Upper lobe of left lung (tissue), 6 donors: Measurements from ENCODE around the gene NEUROG3. TPM values are rescaled to one million over a fixed set of nuclear protein-coding genes. Genes with fewer than 3 reads are reported as not detected.

ENCODE experiments used
- ATAC-seq, 2 donors: fragments of 200-7000 bp; cut with Tn5 transposase; one replicate each; pipeline ENCODE4 v1.9.1; 2022; ENCODE audit warnings: mild to moderate bottlenecking in 2 of 2, moderate library complexity in 2 of 2; ENCODE audit not compliant: low FRiP score in 2 of 2
- DNase-seq, 2 donors: peaks; one replicate each; pipeline ENCODE4 v3.0.0-alpha.2; 2019 to 2020
- H3K27ac ChIP-seq, 4 donors: fragments of 200-600 bp; sonication (generic); one replicate each; pipeline ENCODE4 v1.5.1; 2016 to 2019
- H3K27me3 ChIP-seq, 4 donors: fragments of 200-600 bp; sonication (generic); one replicate each; pipeline ENCODE4 v1.5.1; 2017 to 2019
- H3K36me3 ChIP-seq, 4 donors: fragments of 200-600 bp; sonication (generic); one replicate each; pipeline ENCODE4 v1.5.1; 2016 to 2019
- H3K4me1 ChIP-seq, 4 donors: fragments of 200-600 bp; sonication (generic); one replicate each; pipeline ENCODE4 v1.5.1; 2018 to 2019
- H3K4me3 ChIP-seq, 4 donors: fragments of 200-600 bp; sonication (generic); one replicate each; pipeline ENCODE4 v1.5.1; 2017 to 2019; ENCODE audit warnings: mild to moderate bottlenecking in 2 of 4, moderate library complexity in 1 of 4
- H3K9me3 ChIP-seq, 4 donors: fragments of 200-600 bp; sonication (generic); one replicate each; pipeline ENCODE4 v1.5.1; 2018 to 2019
- CTCF ChIP-seq, 6 experiments: fragments of 450-650 bp in 4 of 6; fragments of 200-600 bp in 2 of 6; sonication (generic) in 2 of 6; IDR thresholded peaks; one replicate each; pipeline ENCODE4 v1.5.1; 2016 to 2019; ENCODE audit warnings: antibody characterized with exemption in 6 of 6
- EP300 ChIP-seq, 4 donors: sonication (generic); formaldehyde crosslinking; IDR thresholded peaks; one replicate each; pipeline ENCODE4 v1.5.1; 2017; ENCODE audit warnings: antibody characterized with exemption in 4 of 4, control low read depth in 2 of 4
- POLR2A ChIP-seq, 4 donors: fragments of 450-650 bp; IDR thresholded peaks; one replicate each; pipeline ENCODE4 v1.5.1; 2016 to 2017; ENCODE audit warnings: antibody characterized with exemption in 4 of 4, mild to moderate bottlenecking in 2 of 4
- POLR2AphosphoS5 ChIP-seq, 2 donors: sonication (generic); formaldehyde crosslinking; IDR thresholded peaks; one replicate each; pipeline ENCODE4 v1.5.1; 2017; ENCODE audit warnings: antibody characterized with exemption in 2 of 2
- WGBS, 2 donors: methylation state at CpG; one replicate each; pipeline ENCODE4 v1.1.5; 2017 to 2018; 5-methylcytosine and 5-hydroxymethylcytosine counted together
- total RNA-seq, 6 donors: library from RNA; depleted of rRNA in 4 of 6; stranded (reverse); fragments of >200 nt in 4 of 6; gene quantifications; one replicate each; pipeline versions ENCODE4 v1.1.0 to v1.2.1, GENCODE V29; 2016 to 2021
- donor health status: DM: no; HTN: no; CAD: no; lungs with moderate emphysema.
- donor health status: DM: no; HTN: yes; CAD: no; lungs with severe emphysema.

NEUROG3 gene
- total RNA-seq, 6 donors from 2014 or later: not detected

- ATAC-seq (no peak), DNase-seq (peak in 1 of 2 donors; percentile 64)
- no peaks in the 10 kb centered on the region for H3K36me3 ChIP-seq
- H3K9me3 ChIP-seq: no peaks in the 10 kb centered on the region
- no peak overlapping the region for H3K4me3 ChIP-seq
- H3K27ac ChIP-seq: no peak overlapping the region
- peaks cover under 1 to 13% (median 4%) of the 10 kb centered on the region in 4 donors for H3K4me1 ChIP-seq
- peaks cover 0 to 29% (median 14%) of the 10 kb centered on the region in 4 donors for H3K27me3 ChIP-seq
- 7 to 8% methylated on average over 19 to 31 of the region's 32 CpGs for WGBS, 2 donors
- TF ChIP-seq EP300 (IDR thresholded peaks at IDR 0.05): no peak
- TF ChIP-seq CTCF (IDR thresholded peaks at IDR 0.05): no peak
- no peak for TF ChIP-seq POLR2AphosphoS5 (IDR thresholded peaks at IDR 0.05)
- TF ChIP-seq POLR2A (IDR thresholded peaks at IDR 0.05): no peak
These were observed 5.3 kb upstream of the NEUROG3 start for GRCh38 chr10:69578508-69578991.

- ATAC-seq (no peak), DNase-seq (peak in 1 of 2 donors; percentile 54)
- H3K36me3 ChIP-seq: no peaks in the 10 kb centered on the region
- H3K27me3 ChIP-seq: peaks cover 0 to 38% (median 19%) of the 10 kb centered on the region in 4 donors
- WGBS, 2 donors: 2 to 5% methylated on average over 20 to 48 of the region's 51 CpGs
- peaks cover 11 to 23% (median 12%) of the 10 kb centered on the region in 4 donors for H3K4me1 ChIP-seq
- no peaks in the 10 kb centered on the region for H3K9me3 ChIP-seq
- no peak overlapping the region for H3K27ac ChIP-seq
- H3K4me3 ChIP-seq: no peak overlapping the region
- TF ChIP-seq CTCF (IDR thresholded peaks at IDR 0.05) (no peak), POLR2A (IDR thresholded peaks at IDR 0.05) (no peak), EP300 (IDR thresholded peaks at IDR 0.05) (no peak), POLR2AphosphoS5 (IDR thresholded peaks at IDR 0.05) (no peak)
These were observed 4.3 kb upstream of the NEUROG3 start for GRCh38 chr10:69577268-69578232.

GRCh38 chr10:69576334-69577011, 3.3 kb upstream of the NEUROG3 start:
- peak in 1 of 2 donors; percentile 60 for DNase-seq
- Histone ChIP-seq H3K36me3 (no peaks in the 10 kb centered on the region), H3K27me3 (peaks cover 2 to 48% (median 28%) of the 10 kb centered on the region in 4 donors), H3K4me1 (peaks cover 15 to 33% (median 18%) of the 10 kb centered on the region in 4 donors), H3K9me3 (no peaks in the 10 kb centered on the region), H3K4me3 (no peak overlapping the region), H3K27ac (no peak overlapping the region)
- 1 to 4% methylated on average over 10 to 28 of the region's 28 CpGs for WGBS, 2 donors
- no peak for TF ChIP-seq EP300 (IDR thresholded peaks at IDR 0.05)
- TF ChIP-seq POLR2A (IDR thresholded peaks at IDR 0.05): no peak
- TF ChIP-seq POLR2AphosphoS5 (IDR thresholded peaks at IDR 0.05): no peak
- TF ChIP-seq CTCF (IDR thresholded peaks at IDR 0.05): no peak
- ATAC-seq: no peak

GRCh38 chr10:69575164-69575722, 2.0 kb upstream of the NEUROG3 start:
- 8 to 9% methylated on average over 4 to 5 of the region's 5 CpGs for WGBS, 2 donors
- H3K9me3 ChIP-seq: no peaks in the 10 kb centered on the region
- ATAC-seq: no peak

More at GRCh38 chr10:69575164-69575722, 2.0 kb upstream of the NEUROG3 start:
- Histone ChIP-seq H3K4me3 (no peak overlapping the region), H3K27ac (no peak overlapping the region), H3K27me3 (peaks cover 2 to 57% (median 29%) of the 10 kb centered on the region in 4 donors), H3K36me3 (no peaks in the 10 kb centered on the region), H3K4me1 (peaks cover 15 to 33% (median 18%) of the 10 kb centered on the region in 4 donors)
- TF ChIP-seq CTCF (IDR thresholded peaks at IDR 0.05) (no peak), POLR2A (IDR thresholded peaks at IDR 0.05) (no peak), EP300 (IDR thresholded peaks at IDR 0.05) (no peak), POLR2AphosphoS5 (IDR thresholded peaks at IDR 0.05) (no peak)
- no peak for DNase-seq
